ENCODE results near the gene PELI3.

PELI3 gene

GRCh38 chr11:66510271-66510989 is 43.7 kb downstream of the PELI3 start, which contains the start of gene BBS1:
BBS1 (plus strand) TSS chr11:66510635; CDS start chr11:66510660, 25 bp downstream.
- in situ Hi-C loops (cut with HindIII; ENCODE audit: low pct_ligation_motif_present, low sequenced_read_pairs): no loop called here
- H3K27me3 ChIP-seq (replicated peaks): no peaks in the 10 kb centered on the region
- peak; percentile 10 for TF ChIP-seq CTCF (IDR thresholded peaks at IDR 0.05; ENCODE audit: low read depth, low read length, missing control alignments)
- H3K27ac ChIP-seq: no peak within 1 kb of the TSS
- H3K4me3 ChIP-seq (ENCODE audit: low read depth, low read length): peak within 1 kb of the TSS; percentile 97
- DNase-seq: peak; percentile 72
- peaks cover 13% of the 10 kb centered on the region for H3K36me3 ChIP-seq (replicated peaks)

GRCh38 chr11:66510990-66511339 is 44.3 kb downstream of the PELI3 start:
- Histone ChIP-seq H3K27me3 (replicated peaks) (no peaks in the 10 kb centered on the region), H3K27ac (no peak overlapping the region), H3K4me3 (ENCODE audit: low read depth, low read length) (peak overlapping the region; percentile 97), H3K36me3 (replicated peaks) (peaks cover 15% of the 10 kb centered on the region)
- no peak for TF ChIP-seq CTCF (IDR thresholded peaks at IDR 0.05; ENCODE audit: low read depth, low read length, missing control alignments)
- in situ Hi-C loops (cut with HindIII; ENCODE audit: low pct_ligation_motif_present, low sequenced_read_pairs): no loop called here
- no peak for DNase-seq

GRCh38 chr11:66523611-66524010 is 56.9 kb downstream of the PELI3 start:
- no peak overlapping the region for H3K27ac ChIP-seq
- TF ChIP-seq CTCF (IDR thresholded peaks at IDR 0.05; ENCODE audit: low read depth, low read length, missing control alignments): no peak
- in situ Hi-C loops (cut with HindIII; ENCODE audit: low pct_ligation_motif_present, low sequenced_read_pairs): no loop called here
- H3K4me3 ChIP-seq (ENCODE audit: low read depth, low read length): no peak overlapping the region
- H3K36me3 ChIP-seq (replicated peaks): peaks cover 30% of the 10 kb centered on the region
- no peaks in the 10 kb centered on the region for H3K27me3 ChIP-seq (replicated peaks)
- DNase-seq: no peak

GRCh38 chr11:66524304-66525040 is 57.8 kb downstream of the PELI3 start:
- H3K36me3 ChIP-seq (replicated peaks): peaks cover 29% of the 10 kb centered on the region
- no peak for TF ChIP-seq CTCF (IDR thresholded peaks at IDR 0.05; ENCODE audit: low read depth, low read length, missing control alignments)
- in situ Hi-C loops (cut with HindIII; ENCODE audit: low pct_ligation_motif_present, low sequenced_read_pairs): no loop called here
- H3K27me3 ChIP-seq (replicated peaks): no peaks in the 10 kb centered on the region
- no peak overlapping the region for H3K4me3 ChIP-seq (ENCODE audit: low read depth, low read length)
- DNase-seq: no peak
- no peak overlapping the region for H3K27ac ChIP-seq

Data from brain microvascular endothelial cell (primary cell).